Osteocyte (in vitro differentiated cells): ENCODE measurements around the gene HEPN1. TPM values are rescaled to one million over a fixed set of nuclear protein-coding genes. Genes with fewer than 3 reads are reported as not detected.
A peak's percentile ranks its signal among the peaks of the same experiment; 100 is the strongest.

Experiments
- DNase-seq: peaks from one replicate; pipeline ENCODE4 v3.0.0; 2021; ENCODE audit warnings: mixed read lengths; ENCODE audit not compliant: unreplicated experiment; ENCODE audit errors: extremely low spot score
- H3K27ac Mint-ChIP-seq: one replicate; pipeline ENCODE4 v1.8.0; 2021; ENCODE audit warnings: mild to moderate bottlenecking, mixed read lengths; ENCODE audit not compliant: unreplicated experiment
- H3K27me3 Mint-ChIP-seq: one replicate; pipeline ENCODE4 v1.8.0; 2021; ENCODE audit warnings: mixed read lengths; ENCODE audit not compliant: unreplicated experiment
- H3K36me3 Mint-ChIP-seq: one replicate; pipeline ENCODE4 v1.8.0; 2021; ENCODE audit warnings: mixed read lengths; ENCODE audit not compliant: unreplicated experiment
- H3K4me1 Mint-ChIP-seq: one replicate; pipeline ENCODE4 v1.8.0; 2021; ENCODE audit warnings: mixed read lengths; ENCODE audit not compliant: unreplicated experiment
- H3K4me3 Mint-ChIP-seq: one replicate; pipeline ENCODE4 v1.8.0; 2021; ENCODE audit warnings: mild to moderate bottlenecking, moderate library complexity, mixed read lengths; ENCODE audit not compliant: unreplicated experiment
- H3K9me3 Mint-ChIP-seq: one replicate; pipeline ENCODE4 v1.8.0; 2021; ENCODE audit warnings: mixed read lengths; ENCODE audit not compliant: unreplicated experiment
- total RNA-seq: library from RNA; stranded (reverse); gene quantifications from 2 replicates; pipeline ENCODE4 v1.2.1, GENCODE V29; 2021
- TF ChIP-seq, protein P1 (sequence below): fragments of 200-600 bp; sonication (generic); IDR thresholded peaks from 2 replicates; pipeline ENCODE4 v1.5.0; 2021; ENCODE audit warnings: antibody characterized with exemption, mild to moderate bottlenecking, moderate library complexity

The HEPN1 gene
- total RNA-seq, 1 donor from 2014 or later: not detected

DNA sequence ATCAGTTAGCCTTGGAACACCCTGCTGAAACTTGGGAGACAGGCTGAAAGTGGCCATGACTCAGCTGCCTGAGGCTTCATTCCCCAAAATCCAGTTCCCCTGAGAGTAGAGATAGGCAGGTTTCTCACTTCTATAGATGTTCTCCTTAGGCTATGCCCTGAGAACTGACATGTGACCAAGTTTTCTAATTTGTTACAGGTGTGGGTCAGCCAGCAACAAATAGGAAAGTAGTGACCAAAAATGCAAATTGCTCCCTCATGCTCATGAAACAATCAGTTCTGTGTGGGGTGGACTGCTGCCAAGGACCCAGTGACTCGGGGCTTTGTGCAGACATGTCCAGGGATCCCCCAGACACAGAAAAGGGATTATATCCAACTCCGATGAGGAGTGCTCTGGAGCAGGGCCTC, 27.7 kb downstream of the HEPN1 start:
- Mint-ChIP-seq H3K4me1 (peaks cover 6% of the 10 kb centered on the region), H3K4me3 (no peak overlapping the region), H3K27me3 (peaks cover 9% of the 10 kb centered on the region), H3K36me3 (no peaks in the 10 kb centered on the region), H3K9me3 (peaks cover 12% of the 10 kb centered on the region), H3K27ac (no peak overlapping the region)
- TF ChIP-seq, protein P1, sequence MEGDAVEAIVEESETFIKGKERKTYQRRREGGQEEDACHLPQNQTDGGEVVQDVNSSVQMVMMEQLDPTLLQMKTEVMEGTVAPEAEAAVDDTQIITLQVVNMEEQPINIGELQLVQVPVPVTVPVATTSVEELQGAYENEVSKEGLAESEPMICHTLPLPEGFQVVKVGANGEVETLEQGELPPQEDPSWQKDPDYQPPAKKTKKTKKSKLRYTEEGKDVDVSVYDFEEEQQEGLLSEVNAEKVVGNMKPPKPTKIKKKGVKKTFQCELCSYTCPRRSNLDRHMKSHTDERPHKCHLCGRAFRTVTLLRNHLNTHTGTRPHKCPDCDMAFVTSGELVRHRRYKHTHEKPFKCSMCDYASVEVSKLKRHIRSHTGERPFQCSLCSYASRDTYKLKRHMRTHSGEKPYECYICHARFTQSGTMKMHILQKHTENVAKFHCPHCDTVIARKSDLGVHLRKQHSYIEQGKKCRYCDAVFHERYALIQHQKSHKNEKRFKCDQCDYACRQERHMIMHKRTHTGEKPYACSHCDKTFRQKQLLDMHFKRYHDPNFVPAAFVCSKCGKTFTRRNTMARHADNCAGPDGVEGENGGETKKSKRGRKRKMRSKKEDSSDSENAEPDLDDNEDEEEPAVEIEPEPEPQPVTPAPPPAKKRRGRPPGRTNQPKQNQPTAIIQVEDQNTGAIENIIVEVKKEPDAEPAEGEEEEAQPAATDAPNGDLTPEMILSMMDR: no peak
- no peak for DNase-seq

- Mint-ChIP-seq H3K4me1 (peaks cover 6% of the 10 kb centered on the region), H3K27me3 (peaks cover 7% of the 10 kb centered on the region), H3K27ac (no peak overlapping the region), H3K9me3 (peaks cover 12% of the 10 kb centered on the region), H3K4me3 (no peak overlapping the region), H3K36me3 (no peaks in the 10 kb centered on the region)
- DNase-seq: no peak
- TF ChIP-seq, protein P1: no peak
Measured at GRCh38 chr11:124950601-124951330, 31.7 kb downstream of the HEPN1 start.

GRCh38 chr11:124951341-124951740, 32.3 kb downstream of the HEPN1 start:
- TF ChIP-seq, protein P1: no peak
- Mint-ChIP-seq H3K4me1 (peaks cover 6% of the 10 kb centered on the region), H3K9me3 (peaks cover 12% of the 10 kb centered on the region), H3K27ac (no peak overlapping the region), H3K4me3 (no peak overlapping the region), H3K36me3 (no peaks in the 10 kb centered on the region), H3K27me3 (peaks cover 7% of the 10 kb centered on the region)
- DNase-seq: no peak

- Mint-ChIP-seq H3K27ac (no peak within 1 kb of the TSS), H3K36me3 (no peaks in the 10 kb centered on the region), H3K27me3 (no peaks in the 10 kb centered on the region), H3K4me1 (no peaks in the 10 kb centered on the region), H3K9me3 (no peaks in the 10 kb centered on the region), H3K4me3 (no peak within 1 kb of the TSS)
- DNase-seq: peak; percentile 98
- TF ChIP-seq, protein P1: no peak
Measured at GRCh38 chr11:124953753-124954589, 34.9 kb downstream of the HEPN1 start, which contains the start of gene CCDC15. Gene CCDC15 (plus strand): TSS chr11:124954202. CDS start chr11:124954733, 531 bp downstream.

- TF ChIP-seq, protein P1: no peak
- no peaks in the 10 kb centered on the region for H3K4me1 Mint-ChIP-seq
- no peaks in the 10 kb centered on the region for H3K36me3 Mint-ChIP-seq
- no peak overlapping the region for H3K4me3 Mint-ChIP-seq
- no peak overlapping the region for H3K27ac Mint-ChIP-seq
- DNase-seq: no peak
- no peaks in the 10 kb centered on the region for H3K9me3 Mint-ChIP-seq
- no peaks in the 10 kb centered on the region for H3K27me3 Mint-ChIP-seq
Measured at GRCh38 chr11:124954590-124954955, 35.5 kb downstream of the HEPN1 start.
